Activated T-helper 1 cell treated with anti-CD3 and anti-CD28 coated beads, Interleukin-12 subunit alpha, Interleukin-12 subunit beta, Interleukin-2, Interleukin-4 antibody, amounts not matched to agents 30 ng/mL and 10 ng/mL and 1 ng/mL, durations not matched to agents 14 hours and 24 hours and 36 hours (primary cell): ENCODE measurements around the gene ELFN1. TPM values are rescaled to one million over a fixed set of nuclear protein-coding genes. Genes with fewer than 3 reads are reported as not detected.

Experiments
- DNase-seq: peaks from one replicate; pipeline ENCODE4 v3.0.0; 2021; ENCODE audit warnings: low spot score
- H3K27ac Mint-ChIP-seq: one replicate; pipeline ENCODE4 v1.8.0; 2021; ENCODE audit warnings: mild to moderate bottlenecking, mixed read lengths
- H3K27me3 Mint-ChIP-seq: one replicate; pipeline ENCODE4 v1.8.0; 2022; ENCODE audit warnings: mild to moderate bottlenecking, moderate library complexity, mixed read lengths; ENCODE audit not compliant: insufficient read depth
- H3K36me3 Mint-ChIP-seq: one replicate; pipeline ENCODE4 v1.8.0; 2021; ENCODE audit warnings: low read depth, mixed read lengths
- H3K4me1 Mint-ChIP-seq: one replicate; pipeline ENCODE4 v1.8.0; 2021; ENCODE audit warnings: low read depth, mixed read lengths
- H3K4me3 Mint-ChIP-seq: one replicate; pipeline ENCODE4 v1.8.0; 2021; ENCODE audit warnings: mild to moderate bottlenecking, moderate library complexity, mixed read lengths
- H3K9me3 Mint-ChIP-seq: one replicate; pipeline ENCODE4 v1.8.0; 2021; ENCODE audit warnings: mixed read lengths
- intact Hi-C: fragments of 100-400 bp; cut with micrococcal nuclease; formaldehyde crosslinking; loops from one replicate; pipeline ENCODE4 v1.15.1; 2024
- total RNA-seq: library from RNA; stranded (reverse); gene quantifications from 2 replicates; pipeline ENCODE4 v1.2.3, GENCODE V29; 2022

Gene ELFN1
- total RNA-seq, 1 donor from 2014 or later, result not detected

GRCh38 chr7:1702652-1703051, 32.6 kb downstream of the ELFN1 start:
- Mint-ChIP-seq H3K36me3 (no peaks in the 10 kb centered on the region), H3K4me3 (no peak overlapping the region), H3K27me3 (no peaks in the 10 kb centered on the region), H3K27ac (no peak overlapping the region), H3K9me3 (peaks cover 18% of the 10 kb centered on the region), H3K4me1 (no peaks in the 10 kb centered on the region)
- DNase-seq, result no peak
- intact Hi-C loops, result no loop called here

GRCh38 chr7:1703441-1703840, 33.4 kb downstream of the ELFN1 start:
- no peak for DNase-seq
- Mint-ChIP-seq H3K4me1 (no peaks in the 10 kb centered on the region), H3K4me3 (no peak overlapping the region), H3K27ac (no peak overlapping the region), H3K9me3 (peaks cover 18% of the 10 kb centered on the region), H3K36me3 (no peaks in the 10 kb centered on the region), H3K27me3 (no peaks in the 10 kb centered on the region)
- intact Hi-C loops, result no loop called here

- Mint-ChIP-seq H3K27ac (no peak overlapping the region), H3K4me3 (no peak overlapping the region), H3K9me3 (peaks cover 23% of the 10 kb centered on the region), H3K27me3 (no peaks in the 10 kb centered on the region), H3K4me1 (no peaks in the 10 kb centered on the region), H3K36me3 (no peaks in the 10 kb centered on the region)
- no peak for DNase-seq
- intact Hi-C loops, result no loop called here
Measured at GRCh38 chr7:1703871-1704810, 34.1 kb downstream of the ELFN1 start.

- H3K27ac Mint-ChIP-seq, result no peak overlapping the region
- no peaks in the 10 kb centered on the region for H3K4me1 Mint-ChIP-seq
- no peak for DNase-seq
- no peak overlapping the region for H3K4me3 Mint-ChIP-seq
- no peaks in the 10 kb centered on the region for H3K36me3 Mint-ChIP-seq
- H3K9me3 Mint-ChIP-seq, result peaks cover 32% of the 10 kb centered on the region
- no peaks in the 10 kb centered on the region for H3K27me3 Mint-ChIP-seq
- intact Hi-C loops, result no loop called here
Measured at GRCh38 chr7:1704811-1705738, 35.0 kb downstream of the ELFN1 start.

GRCh38 chr7:1705856-1706255, 35.8 kb downstream of the ELFN1 start:
- H3K4me1 Mint-ChIP-seq, result no peaks in the 10 kb centered on the region
- intact Hi-C loops, result no loop called here
- no peaks in the 10 kb centered on the region for H3K36me3 Mint-ChIP-seq
- no peaks in the 10 kb centered on the region for H3K27me3 Mint-ChIP-seq
- H3K4me3 Mint-ChIP-seq, result no peak overlapping the region
- no peak for DNase-seq
- peaks cover 37% of the 10 kb centered on the region for H3K9me3 Mint-ChIP-seq
- H3K27ac Mint-ChIP-seq, result no peak overlapping the region

GRCh38 chr7:1706381-1706720, 36.3 kb downstream of the ELFN1 start:
- H3K4me1 Mint-ChIP-seq, result no peaks in the 10 kb centered on the region
- H3K9me3 Mint-ChIP-seq, result peaks cover 38% of the 10 kb centered on the region
- no peak overlapping the region for H3K27ac Mint-ChIP-seq
- intact Hi-C loops, result no loop called here
- no peak overlapping the region for H3K4me3 Mint-ChIP-seq
- no peaks in the 10 kb centered on the region for H3K36me3 Mint-ChIP-seq
- H3K27me3 Mint-ChIP-seq, result no peaks in the 10 kb centered on the region
- DNase-seq, result no peak

- no peaks in the 10 kb centered on the region for H3K4me1 Mint-ChIP-seq
- no peaks in the 10 kb centered on the region for H3K27me3 Mint-ChIP-seq
- no peak for DNase-seq
- intact Hi-C loops, result no loop called here
- no peak overlapping the region for H3K27ac Mint-ChIP-seq
- H3K36me3 Mint-ChIP-seq, result no peaks in the 10 kb centered on the region
- H3K9me3 Mint-ChIP-seq, result peaks cover 35% of the 10 kb centered on the region
- no peak overlapping the region for H3K4me3 Mint-ChIP-seq
Measured at GRCh38 chr7:1706721-1707613, 36.9 kb downstream of the ELFN1 start.

- intact Hi-C loops, result no loop called here
- H3K36me3 Mint-ChIP-seq, result no peaks in the 10 kb centered on the region
- peaks cover 26% of the 10 kb centered on the region for H3K9me3 Mint-ChIP-seq
- no peak overlapping the region for H3K27ac Mint-ChIP-seq
- no peaks in the 10 kb centered on the region for H3K4me1 Mint-ChIP-seq
- no peak overlapping the region for H3K4me3 Mint-ChIP-seq
- no peak for DNase-seq
- H3K27me3 Mint-ChIP-seq, result no peaks in the 10 kb centered on the region
Measured at GRCh38 chr7:1707756-1708595, 37.9 kb downstream of the ELFN1 start.

GRCh38 chr7:1708596-1709251, 38.6 kb downstream of the ELFN1 start:
- Mint-ChIP-seq H3K9me3 (peaks cover 21% of the 10 kb centered on the region), H3K27me3 (no peaks in the 10 kb centered on the region), H3K36me3 (no peaks in the 10 kb centered on the region), H3K4me1 (no peaks in the 10 kb centered on the region), H3K27ac (no peak overlapping the region), H3K4me3 (no peak overlapping the region)
- intact Hi-C loops, result no loop called here
- no peak for DNase-seq

GRCh38 chr7:1709281-1709680, 39.2 kb downstream of the ELFN1 start:
- Mint-ChIP-seq H3K36me3 (no peaks in the 10 kb centered on the region), H3K9me3 (peaks cover 21% of the 10 kb centered on the region), H3K4me1 (no peaks in the 10 kb centered on the region), H3K27me3 (no peaks in the 10 kb centered on the region), H3K27ac (no peak overlapping the region), H3K4me3 (no peak overlapping the region)
- no peak for DNase-seq
- intact Hi-C loops, result no loop called here

- no peak overlapping the region for H3K4me3 Mint-ChIP-seq
- no peaks in the 10 kb centered on the region for H3K4me1 Mint-ChIP-seq
- peaks cover 21% of the 10 kb centered on the region for H3K9me3 Mint-ChIP-seq
- H3K27me3 Mint-ChIP-seq, result no peaks in the 10 kb centered on the region
- intact Hi-C loops, result no loop called here
- no peaks in the 10 kb centered on the region for H3K36me3 Mint-ChIP-seq
- no peak for DNase-seq
- H3K27ac Mint-ChIP-seq, result no peak overlapping the region
Measured at GRCh38 chr7:1709900-1710299, 39.8 kb downstream of the ELFN1 start.
